OCI-LY7 (cell line): Measurements from ENCODE around the gene DNAH17. TPM values are rescaled to one million over a fixed set of nuclear protein-coding genes. Genes with fewer than 3 reads are reported as not detected.

Experiments
- BruUV-seq: library from RNA; stranded (reverse); fragments of 400-500 nt; replicated peaks from 2 replicates; lab custom pipeline; 2021; lab: Mats Ljungman, UMichigan
- CTCF ChIA-PET: fragments of 300-600 bp; sonication (Branson Sonifier 250); formaldehyde crosslinking; loops from one replicate; lab custom pipeline; 2022; ENCODE audit warnings: antibody characterized with exemption; ENCODE audit not compliant: unreplicated experiment; lab: Charles Lee
- POLR2A ChIA-PET: fragments of 300-600 bp; sonication (Branson Sonifier 250); formaldehyde crosslinking; loops from one replicate; lab custom pipeline; 2022; ENCODE audit warnings: antibody characterized with exemption; lab: Charles Lee
- DNase-seq: peaks from one replicate; pipeline ENCODE4 v3.0.0-alpha.2; 2015; ENCODE audit warnings: low spot score
- H2AFZ ChIP-seq: fragments of 200-600 bp; sonication (generic), shearing (Covaris generic); 2 replicates; pipeline ENCODE4 v1.6.1; 2014; ENCODE audit warnings: mild to moderate bottlenecking, antibody characterized with exemption, low read length, moderate library complexity
- H3K27ac ChIP-seq: fragments of 200-600 bp; sonication (generic); 2 replicates; pipeline ENCODE4 v1.5.1; 2014; ENCODE audit warnings: mixed run types, low read depth, mild to moderate bottlenecking, moderate library complexity, low read length, inconsistent platforms; ENCODE audit not compliant: poor library complexity, severe bottlenecking
- H3K36me3 ChIP-seq: fragments of 200-600 bp; sonication (generic); 2 replicates; pipeline ENCODE4 v1.6.1; 2014; ENCODE audit warnings: mild to moderate bottlenecking, antibody characterized with exemption, low read length, moderate library complexity, mixed read lengths; ENCODE audit not compliant: insufficient read depth
- H3K4me1 ChIP-seq: fragments of 200-600 bp; sonication (generic); 2 replicates; pipeline ENCODE4 v1.5.1; 2014; ENCODE audit warnings: mild to moderate bottlenecking, low read length; ENCODE audit not compliant: insufficient read depth, poor library complexity, severe bottlenecking
- H3K4me2 ChIP-seq: fragments of 200-600 bp; sonication (generic); 2 replicates; pipeline ENCODE4 v1.6.1; 2014; ENCODE audit warnings: mild to moderate bottlenecking, low read length
- H3K4me3 ChIP-seq: fragments of 200-600 bp; sonication (generic); 2 replicates; pipeline ENCODE4 v1.5.1; 2014; ENCODE audit warnings: mild to moderate bottlenecking, low read depth, low read length; ENCODE audit not compliant: poor library complexity, severe bottlenecking
- H3K79me2 ChIP-seq: fragments of 200-600 bp; sonication (generic); 2 replicates; pipeline ENCODE4 v1.6.1; 2016; ENCODE audit warnings: low read depth, mild to moderate bottlenecking, low read length, moderate library complexity, mixed read lengths; ENCODE audit not compliant: insufficient read depth
- H3K9me2 ChIP-seq: fragments of 200-600 bp; sonication (generic); 2 replicates; pipeline ENCODE4 v1.6.1; 2016; ENCODE audit warnings: mild to moderate bottlenecking, low read length, mixed read lengths; ENCODE audit not compliant: insufficient read depth
- H3K9me3 ChIP-seq: fragments of 200-600 bp; sonication (generic); 2 replicates; pipeline ENCODE4 v1.6.1; 2014; ENCODE audit warnings: mild to moderate bottlenecking, mixed run types, low read length, mixed read lengths
- H4K20me1 ChIP-seq: fragments of 200-600 bp; sonication (generic); 2 replicates; pipeline ENCODE4 v1.6.1; 2014; ENCODE audit warnings: mild to moderate bottlenecking, antibody characterized with exemption, low read length, moderate library complexity, mixed read lengths; ENCODE audit not compliant: insufficient read depth
- CTCF ChIP-seq: fragments of 200-600 bp; sonication (generic); conservative IDR thresholded peaks from 2 replicates; pipeline ENCODE4 v1.5.1; 2014; ENCODE audit warnings: mild to moderate bottlenecking, antibody characterized with exemption, low read length, moderate library complexity, mixed read lengths
- EZH2phosphoT487 ChIP-seq: fragments of 200-600 bp; sonication (generic); IDR thresholded peaks from 2 replicates; pipeline ENCODE4 v1.6.1; 2018; ENCODE audit warnings: low read depth, borderline replicate concordance, mild to moderate bottlenecking, mixed run types, antibody characterized with exemption, low read length, moderate library complexity, mixed read lengths
- intact Hi-C: fragments of 100-400 bp; cut with micrococcal nuclease; formaldehyde crosslinking; loops from one replicate; pipeline ENCODE4 v1.10.0; 2022; ENCODE audit not compliant: unreplicated experiment
- total RNA-seq, 2 experiments: library from RNA; depleted of rRNA in 1 of 2; stranded (reverse); fragments of >200 nt in 1 of 2; shearing (Covaris generic) in 1 of 2; gene quantifications; 2 replicates each; pipeline ENCODE4 v1.2.3, GENCODE V29; 2014 to 2022

Gene DNAH17
- total RNA-seq, 2 experiments from 2014 or later, result 0.89 to 1.1 TPM

GRCh38 chr17:78399028-78399692 lies 178.0 kb downstream of the DNAH17 start:
- CTCF ChIA-PET, result no interaction called here
- H3K9me2 ChIP-seq, result no peaks in the 10 kb centered on the region
- intact Hi-C loops, result no loop called here

GRCh38 chr17:78398390-78398789 lies 178.8 kb downstream of the DNAH17 start:
- Histone ChIP-seq H4K20me1 (no peaks in the 10 kb centered on the region), H3K36me3 (peaks cover 91% of the 10 kb centered on the region), H3K4me1 (no peaks in the 10 kb centered on the region), H3K4me2 (no peak overlapping the region), H2AFZ (no peak overlapping the region), H3K9me2 (no peaks in the 10 kb centered on the region), H3K27ac (no peak overlapping the region), H3K9me3 (no peaks in the 10 kb centered on the region), H3K4me3 (no peak overlapping the region), H3K79me2 (no peaks in the 10 kb centered on the region)
- TF ChIP-seq EZH2phosphoT487 (no peak), CTCF (no peak)
- BruUV-seq, result no TSS peak
- ChIA-PET POLR2A (no interaction called here), CTCF (no interaction called here)
- DNase-seq, result no peak
- intact Hi-C loops, result no loop called here

More at GRCh38 chr17:78399028-78399692, 178.0 kb downstream of the DNAH17 start:
- H3K4me2 ChIP-seq, result no peak overlapping the region
- H3K4me3 ChIP-seq, result no peak overlapping the region
- no peaks in the 10 kb centered on the region for H3K4me1 ChIP-seq
- DNase-seq, result no peak
- BruUV-seq, result no TSS peak
- POLR2A ChIA-PET, result no interaction called here
- H3K79me2 ChIP-seq, result no peaks in the 10 kb centered on the region
- H4K20me1 ChIP-seq, result no peaks in the 10 kb centered on the region
- TF ChIP-seq CTCF, result no peak
- no peak for TF ChIP-seq EZH2phosphoT487
- H3K9me3 ChIP-seq, result no peaks in the 10 kb centered on the region
- H3K36me3 ChIP-seq, result peaks cover 94% of the 10 kb centered on the region
- no peak overlapping the region for H3K27ac ChIP-seq
- no peak overlapping the region for H2AFZ ChIP-seq

GRCh38 chr17:78397681-78398101 lies 179.5 kb downstream of the DNAH17 start:
- Histone ChIP-seq H4K20me1 (no peaks in the 10 kb centered on the region), H3K36me3 (peaks cover 89% of the 10 kb centered on the region), H2AFZ (no peak overlapping the region), H3K4me3 (no peak overlapping the region), H3K79me2 (0 out of 2 replicates have a peak, but pooled peaks cover under 1% of the 10 kb centered on the region), H3K9me2 (no peaks in the 10 kb centered on the region), H3K9me3 (no peaks in the 10 kb centered on the region), H3K27ac (no peak overlapping the region), H3K4me2 (no peak overlapping the region), H3K4me1 (no peaks in the 10 kb centered on the region)
- CTCF ChIA-PET, result no interaction called here
- intact Hi-C loops, result no loop called here
- BruUV-seq, result no TSS peak
- POLR2A ChIA-PET, result no interaction called here
- DNase-seq, result no peak
- no peak for TF ChIP-seq EZH2phosphoT487
- TF ChIP-seq CTCF, result no peak
